K562 (cell line): ENCODE results near the gene SMARCA4. TPM values are rescaled to one million over a fixed set of nuclear protein-coding genes. Genes with fewer than 3 reads are reported as not detected.
A peak's percentile ranks its signal among the peaks of the same experiment; 100 is the strongest.

ENCODE experiments used
- ATAC-seq: fragments of 200-7000 bp; cut with Tn5 transposase; 3 replicates; pipeline ENCODE4 v1.9.1; 2020; ENCODE audit warnings: moderate library complexity
- BruUV-seq: library from RNA; stranded (reverse); fragments of 400-500 nt; replicated peaks from 2 replicates; lab custom pipeline; 2021; lab: Mats Ljungman, UMichigan
- CTCF ChIA-PET: fragments of 300-600 bp; formaldehyde crosslinking; extraction: SDS; loops from one replicate; lab custom pipeline; 2021; ENCODE audit warnings: low intra/inter-chr PET ratio; lab: Yijun Ruan, JAX
- POLR2A ChIA-PET: fragments of 300-600, 350-650 bp; sonication (Branson Sonifier 250); formaldehyde crosslinking; extraction: SDS; loops from one replicate; lab custom pipeline; 2021; ENCODE audit warnings: antibody characterized with exemption, inconsistent platforms; lab: Yijun Ruan, JAX
- DNase-seq, 4 experiments: peaks; one replicate each; pipeline versions ENCODE4 v3.0.0 to v3.0.0-alpha.2; 2011 to 2018; ENCODE audit warnings: low spot score in 3 of 4, mixed read lengths in 3 of 4; ENCODE audit errors: extremely low read depth in 1 of 4
- FAIRE-seq: peaks from 2 replicates; lab custom pipeline; 2011; peaks lifted over from hg19 to GRCh38; lab: Jason Lieb, UNC
- H2AFZ ChIP-seq: 2 replicates; pipeline ENCODE4 v1.6.0; 2011; ENCODE audit warnings: low read depth, low read length, control low read depth, inconsistent platforms
- H3K27ac ChIP-seq: fragments of 200-600 bp; 3 replicates; pipeline ENCODE4 v1.8.0; 2011; ENCODE audit warnings: low read depth, mild to moderate bottlenecking, control low read depth, inconsistent platforms, low read length, moderate library complexity, mixed read lengths; ENCODE audit errors: extremely low read depth
- H3K27me3 ChIP-seq, 2 experiments: fragments of 300-600 bp in 1 of 2; 2 replicates in 1 of 2; 3 replicates in 1 of 2; pipeline versions ENCODE4 v1.6.0 to v1.8.0; 2011; ENCODE audit warnings: inconsistent platforms in 2 of 2, low read length in 2 of 2, mild to moderate bottlenecking in 1 of 2, mixed read lengths in 1 of 2, moderate library complexity in 1 of 2; ENCODE audit not compliant: control insufficient read depth in 2 of 2, insufficient read depth in 2 of 2
- H3K36me3 ChIP-seq: fragments of 300-600 bp; 3 replicates; pipeline ENCODE4 v1.8.0; 2011; ENCODE audit warnings: mild to moderate bottlenecking, low read length, inconsistent platforms; ENCODE audit not compliant: control insufficient read depth, insufficient read depth
- H3K4me1 ChIP-seq, 2 experiments: fragments of 200-600 bp in 1 of 2; replicated peaks in 1 of 2; 2 replicates in 1 of 2; 3 replicates in 1 of 2; pipeline versions ENCODE4 v1.5.1 to v1.8.0; 2011; ENCODE audit warnings: inconsistent platforms in 2 of 2, low read length in 2 of 2, mild to moderate bottlenecking in 1 of 2, mixed read lengths in 1 of 2, moderate library complexity in 1 of 2; ENCODE audit not compliant: control insufficient read depth in 2 of 2, insufficient read depth in 2 of 2
- H3K4me2 ChIP-seq: 2 replicates; pipeline ENCODE4 v1.6.1; 2011; ENCODE audit warnings: low read length, control low read depth, inconsistent platforms, mixed read lengths; ENCODE audit not compliant: insufficient read depth
- H3K4me3 ChIP-seq: fragments of 200-600 bp; sonication (generic), shearing (Covaris generic); 2 replicates; pipeline ENCODE4 v1.5.1; 2016; ENCODE audit warnings: control low read depth, inconsistent platforms
- H3K79me2 ChIP-seq: fragments of 200-600 bp; 3 replicates; pipeline ENCODE4 v1.8.0; 2011; ENCODE audit warnings: low read length, inconsistent platforms; ENCODE audit not compliant: control insufficient read depth, insufficient read depth
- H3K9ac ChIP-seq, 2 experiments: 2 replicates each; pipeline versions ENCODE4 v1.6.0 to v1.6.1; 2011; ENCODE audit warnings: low read depth in 2 of 2, low read length in 2 of 2, control low read depth in 1 of 2, inconsistent platforms in 1 of 2, mild to moderate bottlenecking in 1 of 2, mixed read lengths in 1 of 2; ENCODE audit not compliant: insufficient read depth in 1 of 2
- H3K9me1 ChIP-seq: one replicate; pipeline ENCODE4 v1.6.0; 2011; ENCODE audit warnings: inconsistent platforms, mild to moderate bottlenecking, low read length, moderate library complexity; ENCODE audit not compliant: control insufficient read depth, insufficient read depth
- H3K9me3 ChIP-seq: replicated peaks from 2 replicates; pipeline ENCODE4 v1.5.1; 2011; ENCODE audit warnings: low read depth, low read length, inconsistent platforms; ENCODE audit not compliant: control insufficient read depth, insufficient read depth
- H4K20me1 ChIP-seq: replicated peaks from 2 replicates; pipeline ENCODE4 v1.6.1; 2011; ENCODE audit warnings: low read length, inconsistent platforms, mixed read lengths; ENCODE audit not compliant: control insufficient read depth, insufficient read depth
- E2F1 ChIP-seq: sonication (generic); formaldehyde crosslinking; IDR thresholded peaks from 2 replicates; pipeline ENCODE4 v1.8.1; 2023; ENCODE audit warnings: mild to moderate bottlenecking, missing genetic modification reagents, moderate library complexity
- FOXO4 ChIP-seq: fragments of 450-650 bp; formaldehyde crosslinking; IDR thresholded peaks from 2 replicates; pipeline ENCODE4 v1.4.0; 2020; ENCODE audit warnings: mild to moderate bottlenecking, moderate library complexity
- NFYB ChIP-seq: IDR thresholded peaks from 2 replicates; pipeline ENCODE4 v1.6.1; 2011; ENCODE audit warnings: mild to moderate bottlenecking, moderate library complexity; ENCODE audit not compliant: insufficient read length; ENCODE audit errors: extremely low read depth
- RFX5 ChIP-seq: IDR thresholded peaks from 2 replicates; pipeline ENCODE4 v1.6.1; 2011; ENCODE audit warnings: low read depth, mild to moderate bottlenecking, improper control_type of control experiment, low read length
- SIN3A ChIP-seq, 2 experiments: fragments of 150-350 bp in 1 of 2; IDR thresholded peaks; 2 replicates each; pipeline ENCODE4 v1.6.1; 2011 to 2016; ENCODE audit warnings: borderline replicate concordance in 2 of 2, low read depth in 2 of 2, low read length in 2 of 2, mild to moderate bottlenecking in 2 of 2, moderate library complexity in 2 of 2; ENCODE audit not compliant: control insufficient read depth in 1 of 2
- SRSF1 ChIP-seq: fragments of 200-400 bp; formaldehyde crosslinking; IDR thresholded peaks from 2 replicates; pipeline ENCODE4 v1.6.1; 2017; ENCODE audit warnings: mild to moderate bottlenecking, low read depth, low read length, moderate library complexity
- WGBS: fragments of 100-300 bp; shearing (Covaris generic); methylation state at CpG from one replicate; pipeline ENCODE4 v1.1.6; 2016; ENCODE audit warnings: low coverage, mixed read lengths; ENCODE audit not compliant: insufficient coverage; ENCODE audit errors: missing lambda C conversion rate; 5-methylcytosine and 5-hydroxymethylcytosine counted together
- in situ Hi-C: fragments of 300-500 bp; cut with MboI; formaldehyde crosslinking; loops from 4 replicates; pipeline ENCODE4 v1.15.0; 2018; ENCODE audit warnings: inconsistent platforms, mixed read lengths
- intact Hi-C: fragments of 100-400 bp; cut with micrococcal nuclease; formaldehyde crosslinking; loops from 2 replicates; pipeline ENCODE4 v1.14.2; 2022
- polyA plus RNA-seq, 8 experiments: library from polyadenylated mRNA; depleted of rRNA in 4 of 8; stranded (reverse) in 5 of 8; unstranded in 3 of 8; fragments of >200 nt; fragmentation: Nextera tagmentation in 2 of 8; fragmentation: Illumina TruSeq in 1 of 8; extraction: Ambion mirVana in 2 of 8; extraction: Trizol in 1 of 8; gene quantifications; 2 replicates each; pipeline versions ENCODE4 v1.2.1 to v1.2.3, GENCODE V29; 2011 to 2014; ENCODE audit warnings: inconsistent platforms in 1 of 8, missing spikeins in 1 of 8
- total RNA-seq, 7 experiments: library from RNA; depleted of rRNA in 6 of 7; stranded (reverse); fragments of >200 nt in 6 of 7; fragmentation: Illumina TruSeq in 2 of 7; extraction: Trizol in 2 of 7; gene quantifications; 2 replicates each; pipeline versions ENCODE4 v1.2.1 to v1.2.3, GENCODE V29; 2011 to 2021; ENCODE audit warnings: low replicate concordance in 1 of 7
- TF ChIP-seq, protein P1 (sequence below): fragments of 150-350 bp; IDR thresholded peaks from 2 replicates; pipeline ENCODE4 v1.6.1; 2014; ENCODE audit warnings: low read depth, mild to moderate bottlenecking, low read length, borderline replicate concordance
- TF ChIP-seq, protein P2 (sequence below): fragments of 450-650 bp; formaldehyde crosslinking; IDR thresholded peaks from 2 replicates; pipeline ENCODE4 v1.4.0; 2020; ENCODE audit warnings: mild to moderate bottlenecking, moderate library complexity
- TF ChIP-seq, protein P3 (sequence below): fragments of 150-350 bp; conservative IDR thresholded peaks from 2 replicates; pipeline ENCODE4 v1.6.1; 2014; ENCODE audit warnings: low read length

SMARCA4 gene
- total and polyA plus RNA-seq, 9 of the 15 experiments (the other 6 are each of a cell fraction or from before 2014, with no cell fraction given) = 19.3 to 207 (median 52.1) TPM

GRCh38 chr19:10965398-10965797 lies 4.6 kb downstream of the SMARCA4 start (continued):
- TF ChIP-seq, protein P1, sequence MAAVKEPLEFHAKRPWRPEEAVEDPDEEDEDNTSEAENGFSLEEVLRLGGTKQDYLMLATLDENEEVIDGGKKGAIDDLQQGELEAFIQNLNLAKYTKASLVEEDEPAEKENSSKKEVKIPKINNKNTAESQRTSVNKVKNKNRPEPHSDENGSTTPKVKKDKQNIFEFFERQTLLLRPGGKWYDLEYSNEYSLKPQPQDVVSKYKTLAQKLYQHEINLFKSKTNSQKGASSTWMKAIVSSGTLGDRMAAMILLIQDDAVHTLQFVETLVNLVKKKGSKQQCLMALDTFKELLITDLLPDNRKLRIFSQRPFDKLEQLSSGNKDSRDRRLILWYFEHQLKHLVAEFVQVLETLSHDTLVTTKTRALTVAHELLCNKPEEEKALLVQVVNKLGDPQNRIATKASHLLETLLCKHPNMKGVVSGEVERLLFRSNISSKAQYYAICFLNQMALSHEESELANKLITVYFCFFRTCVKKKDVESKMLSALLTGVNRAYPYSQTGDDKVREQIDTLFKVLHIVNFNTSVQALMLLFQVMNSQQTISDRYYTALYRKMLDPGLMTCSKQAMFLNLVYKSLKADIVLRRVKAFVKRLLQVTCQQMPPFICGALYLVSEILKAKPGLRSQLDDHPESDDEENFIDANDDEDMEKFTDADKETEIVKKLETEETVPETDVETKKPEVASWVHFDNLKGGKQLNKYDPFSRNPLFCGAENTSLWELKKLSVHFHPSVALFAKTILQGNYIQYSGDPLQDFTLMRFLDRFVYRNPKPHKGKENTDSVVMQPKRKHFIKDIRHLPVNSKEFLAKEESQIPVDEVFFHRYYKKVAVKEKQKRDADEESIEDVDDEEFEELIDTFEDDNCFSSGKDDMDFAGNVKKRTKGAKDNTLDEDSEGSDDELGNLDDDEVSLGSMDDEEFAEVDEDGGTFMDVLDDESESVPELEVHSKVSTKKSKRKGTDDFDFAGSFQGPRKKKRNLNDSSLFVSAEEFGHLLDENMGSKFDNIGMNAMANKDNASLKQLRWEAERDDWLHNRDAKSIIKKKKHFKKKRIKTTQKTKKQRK = no peak
- no peak for TF ChIP-seq SIN3A (IDR thresholded peaks at IDR 0.05; ENCODE audit: borderline replicate concordance in 2 of 2, control insufficient read depth in 1 of 2, low read depth in 2 of 2, low read length in 2 of 2)

- WGBS = 75% methylated on average over 8 of the region's 8 CpGs
- Histone ChIP-seq H3K9ac (peak overlapping the region in 1 of 2 experiments; percentile 28; a peak in 1 of 4 replicates), H3K36me3 (peaks cover 28% of the 10 kb centered on the region; the same call in 2 of the 3 replicates), H3K27me3 (no peaks in the 10 kb centered on the region), H2AFZ (no peak overlapping the region), H4K20me1 (peaks cover 27% of the 10 kb centered on the region), H3K4me2 (no peak overlapping the region), H3K4me3 (no peak overlapping the region), H3K9me3 (no peaks in the 10 kb centered on the region), H3K9me1 (peaks cover 8% of the 10 kb centered on the region), H3K4me1 (peaks cover 26 to 36% of the 10 kb centered on the region in 2 experiments), H3K79me2 (peaks cover 93% of the 10 kb centered on the region), H3K27ac (no peak overlapping the region)
- intact Hi-C loops (no loop called here), in situ Hi-C loops (no loop called here)
- DNase-seq (no peak), ATAC-seq (no peak), FAIRE-seq (no peak)
- ChIA-PET POLR2A (no interaction called here), CTCF (no interaction called here)
- BruUV-seq = no TSS peak
- TF ChIP-seq NFYB (no peak), SRSF1 (no peak), E2F1 (CRISPR knock-in tag) (no peak), RFX5 (no peak), FOXO4 (CRISPR knock-in tag) (no peak)
- TF ChIP-seq, protein P2, sequence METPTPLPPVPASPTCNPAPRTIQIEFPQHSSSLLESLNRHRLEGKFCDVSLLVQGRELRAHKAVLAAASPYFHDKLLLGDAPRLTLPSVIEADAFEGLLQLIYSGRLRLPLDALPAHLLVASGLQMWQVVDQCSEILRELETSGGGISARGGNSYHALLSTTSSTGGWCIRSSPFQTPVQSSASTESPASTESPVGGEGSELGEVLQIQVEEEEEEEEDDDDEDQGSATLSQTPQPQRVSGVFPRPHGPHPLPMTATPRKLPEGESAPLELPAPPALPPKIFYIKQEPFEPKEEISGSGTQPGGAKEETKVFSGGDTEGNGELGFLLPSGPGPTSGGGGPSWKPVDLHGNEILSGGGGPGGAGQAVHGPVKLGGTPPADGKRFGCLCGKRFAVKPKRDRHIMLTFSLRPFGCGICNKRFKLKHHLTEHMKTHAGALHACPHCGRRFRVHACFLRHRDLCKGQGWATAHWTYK (CRISPR knock-in tag) = no peak
- TF ChIP-seq, protein P3, sequence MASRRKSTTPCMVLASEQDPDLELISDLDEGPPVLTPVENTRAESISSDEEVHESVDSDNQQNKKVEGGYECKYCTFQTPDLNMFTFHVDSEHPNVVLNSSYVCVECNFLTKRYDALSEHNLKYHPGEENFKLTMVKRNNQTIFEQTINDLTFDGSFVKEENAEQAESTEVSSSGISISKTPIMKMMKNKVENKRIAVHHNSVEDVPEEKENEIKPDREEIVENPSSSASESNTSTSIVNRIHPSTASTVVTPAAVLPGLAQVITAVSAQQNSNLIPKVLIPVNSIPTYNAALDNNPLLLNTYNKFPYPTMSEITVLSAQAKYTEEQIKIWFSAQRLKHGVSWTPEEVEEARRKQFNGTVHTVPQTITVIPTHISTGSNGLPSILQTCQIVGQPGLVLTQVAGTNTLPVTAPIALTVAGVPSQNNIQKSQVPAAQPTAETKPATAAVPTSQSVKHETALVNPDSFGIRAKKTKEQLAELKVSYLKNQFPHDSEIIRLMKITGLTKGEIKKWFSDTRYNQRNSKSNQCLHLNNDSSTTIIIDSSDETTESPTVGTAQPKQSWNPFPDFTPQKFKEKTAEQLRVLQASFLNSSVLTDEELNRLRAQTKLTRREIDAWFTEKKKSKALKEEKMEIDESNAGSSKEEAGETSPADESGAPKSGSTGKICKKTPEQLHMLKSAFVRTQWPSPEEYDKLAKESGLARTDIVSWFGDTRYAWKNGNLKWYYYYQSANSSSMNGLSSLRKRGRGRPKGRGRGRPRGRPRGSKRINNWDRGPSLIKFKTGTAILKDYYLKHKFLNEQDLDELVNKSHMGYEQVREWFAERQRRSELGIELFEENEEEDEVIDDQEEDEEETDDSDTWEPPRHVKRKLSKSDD = no peak
Observed at GRCh38 chr19:10966809-10967208, 6.0 kb downstream of the SMARCA4 start.
